PC-3 (cell line): ENCODE measurements around the gene SCPEP1.

Experiments used
- CTCF ChIP-seq: fragments of 300-600 bp; sonication (generic); conservative IDR thresholded peaks from 2 replicates; pipeline ENCODE4 v1.5.1; 2017; ENCODE audit warnings: antibody characterized with exemption, low read depth, mild to moderate bottlenecking, low read length
- EZH2 ChIP-seq: fragments of 300-600 bp; sonication (generic); IDR thresholded peaks from one replicate; pipeline ENCODE4 v1.6.1; 2017; ENCODE audit warnings: antibody characterized with exemption, mild to moderate bottlenecking, low read length; ENCODE audit not compliant: unreplicated experiment

- no peak for TF ChIP-seq EZH2
- TF ChIP-seq CTCF = no peak
These were observed 20.9 kb upstream of the SCPEP1 start for GRCh38 chr17:56956992-56957391.
